GM11168 (cell line): ENCODE data around the gene TTC39B.

Experiments used
- in situ Hi-C: fragments of 300-500 bp; cut with MboI; formaldehyde crosslinking; loops from one replicate; pipeline ENCODE4 v1.12.0; 2022; ENCODE audit warnings: low sequenced_read_pairs; ENCODE audit not compliant: unreplicated experiment

TTC39B gene

GRCh38 chr9:15144622-15145061 is 162.4 kb downstream of the TTC39B start:
- in situ Hi-C loops = loop anchor here (5.0 kb wide), 1 partner anchor 42 kb away; no protein-coding TSS in a partner anchor

- in situ Hi-C loops = loop anchor here (5.0 kb wide), 1 partner anchor 41 kb away; no protein-coding TSS in a partner anchor
Measured at GRCh38 chr9:15142878-15143534, 164.0 kb downstream of the TTC39B start.

- in situ Hi-C loops = loop anchor here (5.0 kb wide), 1 partner anchor 38 kb away; no protein-coding TSS in a partner anchor
Measured at GRCh38 chr9:15140051-15140450, 167.0 kb downstream of the TTC39B start.

- in situ Hi-C loops = no loop called here
Measured at GRCh38 chr9:15139469-15139868, 167.5 kb downstream of the TTC39B start.

GRCh38 chr9:15138357-15138686 is 168.7 kb downstream of the TTC39B start:
- in situ Hi-C loops = no loop called here

GRCh38 chr9:15137658-15138356 is 169.2 kb downstream of the TTC39B start:
- in situ Hi-C loops = no loop called here

GRCh38 chr9:15137089-15137488 is 169.9 kb downstream of the TTC39B start:
- in situ Hi-C loops = no loop called here

- in situ Hi-C loops = no loop called here
Measured at GRCh38 chr9:15136646-15137045, 170.4 kb downstream of the TTC39B start.

- in situ Hi-C loops = no loop called here
Measured at GRCh38 chr9:15135164-15135792, 171.7 kb downstream of the TTC39B start.

- in situ Hi-C loops = no loop called here
Measured at GRCh38 chr9:15133488-15133887, 173.5 kb downstream of the TTC39B start.

- in situ Hi-C loops = no loop called here
Measured at GRCh38 chr9:15132091-15132490, 174.9 kb downstream of the TTC39B start.

- in situ Hi-C loops = no loop called here
Measured at GRCh38 chr9:15131094-15131493, 175.9 kb downstream of the TTC39B start.

- in situ Hi-C loops = no loop called here
Measured at GRCh38 chr9:15127831-15128230, 179.2 kb downstream of the TTC39B start.

- in situ Hi-C loops = no loop called here
Measured at GRCh38 chr9:15121630-15122029, 185.4 kb downstream of the TTC39B start.

GRCh38 chr9:15116130-15116580 is 190.9 kb downstream of the TTC39B start:
- in situ Hi-C loops = no loop called here

- in situ Hi-C loops = no loop called here
Measured at GRCh38 chr9:15115702-15116101, 191.3 kb downstream of the TTC39B start.

GRCh38 chr9:15115041-15115440 is 192.0 kb downstream of the TTC39B start:
- in situ Hi-C loops = no loop called here
